D721Med (cell line): ENCODE data around the gene DCN.
A peak's percentile ranks its signal among the peaks of the same experiment; 100 is the strongest.

Experiments
- DNase-seq: peaks from one replicate; pipeline ENCODE4 v3.0.0; 2011; ENCODE audit warnings: low spot score; ENCODE audit not compliant: insufficient read length
- FAIRE-seq: peaks from 2 replicates; lab custom pipeline; 2011; peaks lifted over from hg19 to GRCh38; lab: Jason Lieb, UNC
- CTCF ChIP-seq: IDR thresholded peaks from 2 replicates; pipeline ENCODE4 v1.5.1; 2012; ENCODE audit warnings: mild to moderate bottlenecking, control low read depth; ENCODE audit not compliant: insufficient read depth; ENCODE audit errors: missing control alignments

The DCN gene

GRCh38 chr12:91111366-91112325 lies 71.0 kb downstream of the DCN start, which contains the start of gene LUM:
LUM (minus strand) TSS chr12:91111494; CDS start chr12:91108979, 2,515 bp downstream.
- FAIRE-seq, result peak; percentile 11
- no peak for DNase-seq
- TF ChIP-seq CTCF, result no peak

GRCh38 chr12:91110311-91110924 lies 72.2 kb downstream of the DCN start:
- no peak for FAIRE-seq
- TF ChIP-seq CTCF, result no peak
- no peak for DNase-seq

- TF ChIP-seq CTCF, result no peak
- FAIRE-seq, result no peak
Measured at GRCh38 chr12:91109581-91110310, 72.9 kb downstream of the DCN start.

GRCh38 chr12:91109148-91109564 lies 73.5 kb downstream of the DCN start:
- FAIRE-seq, result no peak

More at GRCh38 chr12:91109581-91110310, 72.9 kb downstream of the DCN start:
- no peak for DNase-seq

GRCh38 chr12:91108196-91108755 lies 74.3 kb downstream of the DCN start:
- TF ChIP-seq CTCF, result no peak
- DNase-seq (no peak), FAIRE-seq (no peak)

More at GRCh38 chr12:91109148-91109564, 73.5 kb downstream of the DCN start:
- no peak for TF ChIP-seq CTCF
- no peak for DNase-seq

GRCh38 chr12:91106283-91106682 lies 76.3 kb downstream of the DCN start:
- no peak for FAIRE-seq
- DNase-seq, result no peak
- TF ChIP-seq CTCF, result no peak
